Activated naive CD8-positive, alpha-beta T cell treated with anti-CD3 and anti-CD28 coated beads, Interleukin-2, amount 50 U/mL, for 24 hours (primary cell): Measurements from ENCODE around the gene PCGF2.
A peak's percentile ranks its signal among the peaks of the same experiment; 100 is the strongest.

Source experiments
- ATAC-seq: fragments of 150-1000 bp; cut with Tn5 transposase; one replicate; pipeline ENCODE4 v1.10.0; 2021
- DNase-seq: peaks from one replicate; pipeline ENCODE4 v3.0.0; 2021
- H3K27ac Mint-ChIP-seq: one replicate; pipeline ENCODE4 v1.8.0; 2021; ENCODE audit warnings: mild to moderate bottlenecking, mixed read lengths
- H3K27me3 Mint-ChIP-seq: one replicate; pipeline ENCODE4 v1.8.0; 2021; ENCODE audit warnings: mixed read lengths
- H3K36me3 Mint-ChIP-seq: one replicate; pipeline ENCODE4 v1.8.0; 2021; ENCODE audit warnings: low read depth, mixed read lengths
- H3K4me1 Mint-ChIP-seq: one replicate; pipeline ENCODE4 v1.8.0; 2021; ENCODE audit warnings: mixed read lengths
- H3K4me3 Mint-ChIP-seq: one replicate; pipeline ENCODE4 v1.8.0; 2021; ENCODE audit warnings: mild to moderate bottlenecking, moderate library complexity, mixed read lengths
- H3K9me3 Mint-ChIP-seq: one replicate; pipeline ENCODE4 v1.8.0; 2021; ENCODE audit warnings: mixed read lengths

The PCGF2 gene

DNA sequence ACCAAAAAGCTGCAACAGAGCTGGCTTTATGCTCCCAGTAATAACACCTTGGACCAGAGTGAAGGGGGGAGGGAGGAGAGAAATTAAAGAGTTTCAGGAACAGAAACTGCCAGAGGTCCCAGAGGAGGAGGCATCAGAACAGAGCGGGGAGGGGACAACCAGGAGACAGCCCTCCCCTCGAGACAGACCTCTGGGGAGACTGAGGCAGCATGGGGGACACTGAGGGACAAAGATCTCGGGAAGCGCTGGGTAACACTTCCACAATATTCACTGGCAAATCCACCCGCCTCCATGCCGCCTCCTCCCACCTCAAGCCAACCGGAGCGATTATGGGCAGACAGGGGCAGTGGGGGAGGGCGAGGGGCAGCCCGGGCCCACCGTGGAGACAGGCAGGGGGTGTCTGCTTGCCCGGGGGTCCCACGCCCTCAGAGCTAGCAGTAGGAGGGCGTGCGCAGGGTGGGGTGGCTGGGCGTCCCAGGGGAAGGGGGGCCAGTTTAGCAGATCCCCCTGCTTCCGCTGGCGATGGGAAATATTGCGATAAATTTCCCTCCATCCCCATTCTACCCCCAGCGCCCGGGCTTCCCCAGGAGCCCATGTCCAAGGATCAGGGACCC is 1.2 kb downstream of the PCGF2 start:
- H3K27me3 Mint-ChIP-seq, result peaks cover 66% of the 10 kb centered on the region
- no peaks in the 10 kb centered on the region for H3K9me3 Mint-ChIP-seq
- peaks cover 3% of the 10 kb centered on the region for H3K36me3 Mint-ChIP-seq
- H3K4me1 Mint-ChIP-seq, result peaks cover 42% of the 10 kb centered on the region
- H3K4me3 Mint-ChIP-seq, result peak overlapping the region; percentile 67
- peak overlapping the region; percentile 35 for H3K27ac Mint-ChIP-seq
- ATAC-seq, result no peak
- DNase-seq, result no peak

DNA sequence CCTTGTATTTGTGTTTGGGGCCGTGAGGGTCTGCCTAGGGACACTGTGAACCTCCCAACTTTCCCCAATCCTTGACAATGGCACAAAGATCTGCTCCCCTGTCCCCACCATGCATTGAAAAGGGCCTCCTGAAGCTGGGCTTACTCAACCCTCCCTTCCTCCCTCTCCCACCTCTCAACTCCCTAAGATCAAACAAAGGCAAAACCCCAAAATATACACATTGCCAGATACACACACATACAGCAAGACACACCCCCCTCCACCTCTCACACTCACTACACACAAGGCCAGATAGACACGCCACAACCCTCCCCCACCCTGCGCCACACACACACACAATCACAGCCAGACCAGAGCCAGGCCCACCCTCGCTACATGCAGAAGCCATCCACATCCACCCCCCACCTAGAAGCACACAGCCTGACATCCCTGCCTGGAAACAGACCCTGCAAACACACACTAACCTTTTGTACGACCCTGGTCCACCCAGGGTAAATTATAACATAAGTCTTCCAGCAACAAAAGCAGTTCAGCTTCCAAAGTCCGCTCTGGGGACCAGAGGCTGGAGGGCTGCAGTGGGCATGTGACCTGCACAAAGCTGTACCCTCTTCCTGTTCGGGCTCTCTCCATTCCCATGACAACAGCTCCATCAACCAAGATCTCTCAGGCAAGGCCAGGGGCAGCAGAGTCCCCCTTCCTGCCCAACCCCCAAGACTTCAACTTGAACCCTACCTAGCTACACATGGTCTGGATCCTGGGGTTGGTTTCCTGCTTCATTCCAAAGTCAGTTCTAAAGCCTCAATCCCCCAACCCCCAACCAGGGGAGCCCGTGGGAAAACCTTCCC is 1.9 kb downstream of the PCGF2 start:
- DNase-seq (no peak), ATAC-seq (no peak)
- H3K4me1 Mint-ChIP-seq, result peaks cover 35% of the 10 kb centered on the region
- no peaks in the 10 kb centered on the region for H3K36me3 Mint-ChIP-seq
- H3K9me3 Mint-ChIP-seq, result no peaks in the 10 kb centered on the region
- peak overlapping the region; percentile 35 for H3K27ac Mint-ChIP-seq
- H3K4me3 Mint-ChIP-seq, result peak overlapping the region; percentile 67
- H3K27me3 Mint-ChIP-seq, result peaks cover 60% of the 10 kb centered on the region

- no peak for DNase-seq
- Mint-ChIP-seq H3K4me1 (peaks cover 28% of the 10 kb centered on the region), H3K9me3 (no peaks in the 10 kb centered on the region), H3K4me3 (no peak overlapping the region), H3K36me3 (no peaks in the 10 kb centered on the region), H3K27me3 (peaks cover 55% of the 10 kb centered on the region), H3K27ac (no peak overlapping the region)
- no peak for ATAC-seq
Measured at GRCh38 chr17:38745545-38745944, 2.6 kb downstream of the PCGF2 start.

- peaks cover 44% of the 10 kb centered on the region for H3K27me3 Mint-ChIP-seq
- DNase-seq (no peak), ATAC-seq (no peak)
- no peak overlapping the region for H3K4me3 Mint-ChIP-seq
- no peaks in the 10 kb centered on the region for H3K9me3 Mint-ChIP-seq
- no peaks in the 10 kb centered on the region for H3K36me3 Mint-ChIP-seq
- H3K27ac Mint-ChIP-seq, result no peak overlapping the region
- H3K4me1 Mint-ChIP-seq, result peaks cover 13% of the 10 kb centered on the region
Measured at GRCh38 chr17:38743556-38744171, 4.5 kb downstream of the PCGF2 start.

- no peak overlapping the region for H3K27ac Mint-ChIP-seq
- H3K36me3 Mint-ChIP-seq, result no peaks in the 10 kb centered on the region
- no peaks in the 10 kb centered on the region for H3K9me3 Mint-ChIP-seq
- no peak overlapping the region for H3K4me3 Mint-ChIP-seq
- DNase-seq (no peak), ATAC-seq (no peak)
- peaks cover 40% of the 10 kb centered on the region for H3K27me3 Mint-ChIP-seq
- H3K4me1 Mint-ChIP-seq, result peaks cover 9% of the 10 kb centered on the region
Measured at GRCh38 chr17:38742411-38743308, 5.5 kb downstream of the PCGF2 start.

DNA sequence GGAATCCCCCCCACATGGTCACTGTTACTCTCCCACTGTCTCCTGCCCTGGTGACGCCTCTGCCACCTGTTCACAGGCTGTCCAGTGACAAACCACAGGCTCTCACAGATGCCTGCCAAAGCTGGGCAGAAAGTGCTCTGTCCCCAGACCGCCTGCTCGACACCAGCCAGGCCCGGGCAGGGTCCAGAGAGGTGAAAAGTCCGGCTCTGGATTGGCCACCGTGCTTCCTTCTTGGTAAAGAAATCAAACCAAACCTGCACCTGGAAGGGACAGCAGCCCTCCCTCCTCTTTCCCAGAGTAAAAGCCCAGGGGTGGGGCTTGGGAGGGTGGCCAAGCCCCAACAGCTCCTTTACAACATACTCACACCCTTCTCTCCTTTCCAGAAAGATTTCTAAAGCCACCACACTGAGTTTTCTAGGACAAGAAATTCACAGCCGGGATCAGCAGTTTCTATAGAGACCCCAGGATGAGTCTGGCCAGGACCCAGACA is 6.2 kb downstream of the PCGF2 start:
- Mint-ChIP-seq H3K27ac (no peak overlapping the region), H3K27me3 (peaks cover 40% of the 10 kb centered on the region)

DNA sequence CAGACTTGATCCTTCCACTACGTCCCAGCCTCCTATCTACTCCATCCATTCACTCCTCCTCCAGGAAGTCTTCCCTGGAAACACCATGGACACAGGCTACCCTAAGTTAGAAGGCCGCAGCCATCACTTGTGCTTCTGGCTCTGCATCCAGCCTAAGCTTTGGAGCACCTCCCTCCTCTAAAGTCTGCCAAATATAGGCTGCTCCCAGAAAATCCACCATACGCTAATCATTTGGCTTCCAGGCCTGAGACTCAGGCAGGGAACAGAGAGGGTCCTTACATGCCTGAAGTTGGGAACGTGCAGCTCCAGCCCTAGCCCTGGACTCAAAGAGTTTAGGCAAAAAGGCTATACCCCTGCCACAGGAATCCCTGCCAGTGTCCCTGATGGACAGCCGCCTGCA is 6.7 kb downstream of the PCGF2 start:
- DNase-seq (no peak), ATAC-seq (no peak)
- Mint-ChIP-seq H3K4me1 (peaks cover 4% of the 10 kb centered on the region), H3K9me3 (no peaks in the 10 kb centered on the region), H3K27ac (no peak overlapping the region), H3K27me3 (peaks cover 35% of the 10 kb centered on the region), H3K36me3 (no peaks in the 10 kb centered on the region), H3K4me3 (no peak overlapping the region)

More for the DNA sequence above, 6.2 kb downstream of the PCGF2 start:
- ATAC-seq (no peak), DNase-seq (no peak)
- H3K4me1 Mint-ChIP-seq, result peaks cover 9% of the 10 kb centered on the region
- H3K4me3 Mint-ChIP-seq, result no peak overlapping the region
- no peaks in the 10 kb centered on the region for H3K36me3 Mint-ChIP-seq
- no peaks in the 10 kb centered on the region for H3K9me3 Mint-ChIP-seq

DNA sequence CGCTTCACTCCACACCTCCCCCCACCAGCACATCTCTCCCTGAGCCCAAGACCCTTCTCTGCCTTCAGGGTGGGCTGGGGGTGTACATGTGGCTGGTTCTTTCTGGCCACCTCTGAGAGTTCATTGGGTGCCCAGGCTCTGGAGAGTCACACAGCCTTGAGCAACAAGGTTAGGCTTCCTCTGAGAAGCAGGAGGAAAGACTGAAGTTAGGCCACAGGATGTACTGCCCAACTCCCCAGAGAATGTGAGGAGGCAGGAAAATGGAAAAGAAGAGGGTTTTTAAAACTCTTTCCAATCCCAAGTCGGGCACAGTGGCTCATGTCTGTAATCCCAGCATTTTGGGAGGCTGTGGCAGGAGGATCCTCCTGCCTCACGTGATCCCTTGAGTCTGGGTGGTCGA is 7.3 kb downstream of the PCGF2 start:
- Mint-ChIP-seq H3K27ac (no peak overlapping the region), H3K4me1 (no peaks in the 10 kb centered on the region), H3K27me3 (peaks cover 28% of the 10 kb centered on the region), H3K9me3 (no peaks in the 10 kb centered on the region), H3K36me3 (no peaks in the 10 kb centered on the region), H3K4me3 (no peak overlapping the region)
- DNase-seq (no peak), ATAC-seq (no peak)

DNA sequence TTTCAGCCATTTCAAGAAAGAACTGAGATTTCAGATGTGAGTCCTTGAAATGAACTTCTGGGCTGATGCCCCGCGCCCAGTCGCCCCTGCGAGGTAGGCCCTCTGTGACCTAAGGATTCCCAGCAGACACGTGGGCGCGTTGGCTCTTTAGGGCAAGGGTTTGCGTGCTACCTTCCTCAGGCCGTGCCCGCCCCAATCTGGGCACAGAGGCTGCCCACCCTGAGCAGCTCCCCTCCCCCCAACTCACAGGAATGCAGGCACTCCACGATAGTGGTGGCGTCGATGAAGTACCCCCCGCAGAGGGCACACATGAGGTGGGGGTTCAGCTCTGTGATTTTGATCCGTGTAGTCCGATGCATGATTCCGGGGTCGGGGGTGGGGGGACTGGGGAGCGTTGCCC is 8.1 kb downstream of the PCGF2 start:
- H3K36me3 Mint-ChIP-seq, result no peaks in the 10 kb centered on the region
- peaks cover 4% of the 10 kb centered on the region for H3K4me1 Mint-ChIP-seq
- no peak overlapping the region for H3K27ac Mint-ChIP-seq
- peaks cover 22% of the 10 kb centered on the region for H3K27me3 Mint-ChIP-seq
- no peak overlapping the region for H3K4me3 Mint-ChIP-seq
- DNase-seq (no peak), ATAC-seq (no peak)
- H3K9me3 Mint-ChIP-seq, result no peaks in the 10 kb centered on the region

DNA sequence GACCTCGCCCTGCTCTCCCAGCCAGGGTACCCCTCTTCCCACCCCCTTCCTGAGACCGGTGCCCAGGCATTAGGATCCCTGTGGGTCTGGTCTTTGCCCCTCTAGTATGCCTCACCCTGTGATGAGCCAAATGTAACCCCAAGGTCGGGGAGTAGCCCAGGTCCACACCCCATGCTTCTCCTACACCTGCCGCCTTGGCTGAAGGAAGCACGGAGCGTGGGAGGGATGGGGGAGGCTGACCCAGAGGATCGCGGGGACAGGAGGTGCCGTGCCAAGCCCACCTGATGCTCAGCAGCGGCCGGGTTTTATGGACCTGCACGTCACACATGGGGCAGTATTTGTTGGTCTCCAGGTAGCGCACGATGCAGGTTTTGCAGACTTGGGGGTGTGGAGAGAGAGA is 8.8 kb downstream of the PCGF2 start:
- H3K4me1 Mint-ChIP-seq, result peaks cover 10% of the 10 kb centered on the region
- ATAC-seq, result no peak
- DNase-seq, result no peak
- H3K27ac Mint-ChIP-seq, result no peak overlapping the region
- H3K36me3 Mint-ChIP-seq, result peaks cover 2% of the 10 kb centered on the region
- no peak overlapping the region for H3K4me3 Mint-ChIP-seq
- H3K27me3 Mint-ChIP-seq, result peaks cover 15% of the 10 kb centered on the region
- H3K9me3 Mint-ChIP-seq, result no peaks in the 10 kb centered on the region

GRCh38 chr17:38738686-38739085 is 9.4 kb downstream of the PCGF2 start:
- no peak overlapping the region for H3K27ac Mint-ChIP-seq
- no peak for ATAC-seq
- DNase-seq, result no peak
- H3K4me1 Mint-ChIP-seq, result peaks cover 16% of the 10 kb centered on the region
- H3K4me3 Mint-ChIP-seq, result no peak overlapping the region
- H3K9me3 Mint-ChIP-seq, result no peaks in the 10 kb centered on the region
- H3K27me3 Mint-ChIP-seq, result peaks cover 11% of the 10 kb centered on the region
- peaks cover 2% of the 10 kb centered on the region for H3K36me3 Mint-ChIP-seq

GRCh38 chr17:38738007-38738662 is 10.0 kb downstream of the PCGF2 start:
- no peak for ATAC-seq
- H3K27ac Mint-ChIP-seq, result no peak overlapping the region
- DNase-seq, result no peak
- peaks cover 22% of the 10 kb centered on the region for H3K4me1 Mint-ChIP-seq
- H3K27me3 Mint-ChIP-seq, result peaks cover 5% of the 10 kb centered on the region
- no peaks in the 10 kb centered on the region for H3K9me3 Mint-ChIP-seq
- no peak overlapping the region for H3K4me3 Mint-ChIP-seq
- H3K36me3 Mint-ChIP-seq, result peaks cover 2% of the 10 kb centered on the region

GRCh38 chr17:38735161-38735997 is 12.8 kb downstream of the PCGF2 start:
- Mint-ChIP-seq H3K4me3 (no peak overlapping the region), H3K4me1 (peaks cover 41% of the 10 kb centered on the region), H3K27me3 (peaks cover 2% of the 10 kb centered on the region), H3K27ac (peak overlapping the region; percentile 95), H3K9me3 (no peaks in the 10 kb centered on the region), H3K36me3 (peaks cover 10% of the 10 kb centered on the region)
- ATAC-seq (no peak), DNase-seq (peak; percentile 87)
